ENCODE data around the gene DAPK2. TPM values are rescaled to one million over a fixed set of nuclear protein-coding genes. Genes with fewer than 3 reads are reported as not detected.

DAPK2 gene
- total RNA-seq, 1 experiment from 2014 or later, result 1.4 TPM

- Histone ChIP-seq H3K36me3 (ENCODE audit: low read depth, low read length) (no peaks in the 10 kb centered on the region), H3F3A (ENCODE audit: low read length, unreplicated experiment) (no peaks in the 10 kb centered on the region), H3K9me3 (ENCODE audit: low read length) (no peaks in the 10 kb centered on the region), H3K27ac (ENCODE audit: low read length) (no peak overlapping the region), H3K79me2 (ENCODE audit: low read length) (no peaks in the 10 kb centered on the region), H3K9me2 (replicated peaks; ENCODE audit: low read length) (no peaks in the 10 kb centered on the region), H3K27me3 (ENCODE audit: low read length) (no peaks in the 10 kb centered on the region), H3K4me1 (ENCODE audit: insufficient read depth, low read length) (peaks cover 7% of the 10 kb centered on the region), H4K20me1 (ENCODE audit: low read length) (no peaks in the 10 kb centered on the region), H2AFZ (ENCODE audit: low read length) (no peak overlapping the region), H3K4me2 (ENCODE audit: low read length) (no peak overlapping the region), H3K9ac (ENCODE audit: low read length) (no peak overlapping the region), H3K4me3 (ENCODE audit: low read length) (no peak overlapping the region)
- ATAC-seq, result no peak
- intact Hi-C loops (cut with micrococcal nuclease), result no loop called here
- CTCF ChIA-PET, result no interaction called here
- TF ChIP-seq EZH2phosphoT487 (IDR thresholded peaks at IDR 0.05; ENCODE audit: borderline replicate concordance, low read length), result no peak
- TF ChIP-seq EZH2 (IDR thresholded peaks at IDR 0.05; ENCODE audit: low read length, unreplicated experiment), result no peak
- TF ChIP-seq CTCF (conservative IDR thresholded peaks at IDR 0.05; ENCODE audit: low read depth, low read length), result no peak
- DNase-seq, result no peak
- BruUV-seq (replicated peaks), result no TSS peak
- POLR2A ChIA-PET (ENCODE audit: unreplicated experiment), result no interaction called here
Observed at GRCh38 chr15:64026591-64026990, 19.7 kb downstream of the DAPK2 start.

- H3K4me2 ChIP-seq (ENCODE audit: low read length), result no peak overlapping the region
- H3K9ac ChIP-seq (ENCODE audit: low read length), result no peak overlapping the region
- BruUV-seq (replicated peaks), result no TSS peak
- peaks cover 18% of the 10 kb centered on the region for H3K4me1 ChIP-seq (ENCODE audit: insufficient read depth, low read length)
- ChIA-PET CTCF (no interaction called here), POLR2A (ENCODE audit: unreplicated experiment) (no interaction called here)
- H3K79me2 ChIP-seq (ENCODE audit: low read length), result no peaks in the 10 kb centered on the region
- H4K20me1 ChIP-seq (ENCODE audit: low read length), result no peaks in the 10 kb centered on the region
- H3K27me3 ChIP-seq (ENCODE audit: low read length), result no peaks in the 10 kb centered on the region
- no peaks in the 10 kb centered on the region for H3K9me3 ChIP-seq (ENCODE audit: low read length)
- no peak overlapping the region for H2AFZ ChIP-seq (ENCODE audit: low read length)
- H3K9me2 ChIP-seq (replicated peaks; ENCODE audit: low read length), result no peaks in the 10 kb centered on the region
- H3F3A ChIP-seq (ENCODE audit: low read length, unreplicated experiment), result no peaks in the 10 kb centered on the region
- no peak for DNase-seq
- no peak overlapping the region for H3K4me3 ChIP-seq (ENCODE audit: low read length)
- intact Hi-C loops (cut with micrococcal nuclease), result no loop called here
- no peak overlapping the region for H3K27ac ChIP-seq (ENCODE audit: low read length)
- no peak for ATAC-seq
- no peaks in the 10 kb centered on the region for H3K36me3 ChIP-seq (ENCODE audit: low read depth, low read length)
- TF ChIP-seq CTCF (conservative IDR thresholded peaks at IDR 0.05; ENCODE audit: low read depth, low read length) (no peak), EZH2 (IDR thresholded peaks at IDR 0.05; ENCODE audit: low read length, unreplicated experiment) (no peak), EZH2phosphoT487 (IDR thresholded peaks at IDR 0.05; ENCODE audit: borderline replicate concordance, low read length) (no peak)
Observed at GRCh38 chr15:64024172-64025050, 21.9 kb downstream of the DAPK2 start.

GRCh38 chr15:64023220-64023619 is 23.1 kb downstream of the DAPK2 start:
- H3K79me2 ChIP-seq (ENCODE audit: low read length), result no peaks in the 10 kb centered on the region
- ATAC-seq (no peak), DNase-seq (no peak)
- ChIA-PET POLR2A (ENCODE audit: unreplicated experiment) (no interaction called here), CTCF (no interaction called here)
- H3K27ac ChIP-seq (ENCODE audit: low read length), result no peak overlapping the region
- intact Hi-C loops (cut with micrococcal nuclease), result no loop called here
- H3K9me3 ChIP-seq (ENCODE audit: low read length), result no peaks in the 10 kb centered on the region
- H4K20me1 ChIP-seq (ENCODE audit: low read length), result no peaks in the 10 kb centered on the region
- peaks cover 30% of the 10 kb centered on the region for H3K4me1 ChIP-seq (ENCODE audit: insufficient read depth, low read length)
- no peak overlapping the region for H3K4me2 ChIP-seq (ENCODE audit: low read length)
- BruUV-seq (replicated peaks), result no TSS peak
- no peaks in the 10 kb centered on the region for H3K9me2 ChIP-seq (replicated peaks; ENCODE audit: low read length)
- no peaks in the 10 kb centered on the region for H3K36me3 ChIP-seq (ENCODE audit: low read depth, low read length)
- H3K4me3 ChIP-seq (ENCODE audit: low read length), result no peak overlapping the region
- no peak overlapping the region for H3K9ac ChIP-seq (ENCODE audit: low read length)
- no peaks in the 10 kb centered on the region for H3F3A ChIP-seq (ENCODE audit: low read length, unreplicated experiment)
- H3K27me3 ChIP-seq (ENCODE audit: low read length), result no peaks in the 10 kb centered on the region
- TF ChIP-seq EZH2 (IDR thresholded peaks at IDR 0.05; ENCODE audit: low read length, unreplicated experiment), result no peak
- TF ChIP-seq CTCF (conservative IDR thresholded peaks at IDR 0.05; ENCODE audit: low read depth, low read length), result no peak
- TF ChIP-seq EZH2phosphoT487 (IDR thresholded peaks at IDR 0.05; ENCODE audit: borderline replicate concordance, low read length), result no peak
- H2AFZ ChIP-seq (ENCODE audit: low read length), result no peak overlapping the region
